Measurements from ENCODE around the gene GPI.

DNA sequence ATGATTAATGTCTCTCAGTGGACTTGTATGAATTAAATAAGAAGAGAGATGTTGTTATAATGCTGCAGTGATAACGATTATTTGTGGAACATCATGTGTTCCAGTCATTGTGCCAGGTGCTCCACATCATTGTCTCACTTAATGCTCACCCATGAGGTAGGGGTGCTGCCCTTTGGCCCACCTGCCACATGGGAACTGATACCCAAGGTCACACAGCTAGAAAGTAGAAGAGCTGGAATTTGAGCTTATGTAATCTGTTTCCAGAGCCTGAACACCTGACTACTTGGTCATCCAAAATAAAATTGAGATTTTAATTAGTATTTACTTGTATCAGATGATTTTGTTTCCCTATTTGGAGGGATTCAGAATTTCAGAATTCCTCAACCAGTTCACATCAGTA is 36.0 kb upstream of the GPI start:
- TF ChIP-seq POLR2AphosphoS5 (IDR thresholded peaks at IDR 0.05; ENCODE audit: low read depth, low read length) (no peak), TAF1 (IDR thresholded peaks at IDR 0.05; ENCODE audit: borderline replicate concordance, insufficient read depth, low read length) (no peak)
- TF ChIP-seq, protein P1, sequence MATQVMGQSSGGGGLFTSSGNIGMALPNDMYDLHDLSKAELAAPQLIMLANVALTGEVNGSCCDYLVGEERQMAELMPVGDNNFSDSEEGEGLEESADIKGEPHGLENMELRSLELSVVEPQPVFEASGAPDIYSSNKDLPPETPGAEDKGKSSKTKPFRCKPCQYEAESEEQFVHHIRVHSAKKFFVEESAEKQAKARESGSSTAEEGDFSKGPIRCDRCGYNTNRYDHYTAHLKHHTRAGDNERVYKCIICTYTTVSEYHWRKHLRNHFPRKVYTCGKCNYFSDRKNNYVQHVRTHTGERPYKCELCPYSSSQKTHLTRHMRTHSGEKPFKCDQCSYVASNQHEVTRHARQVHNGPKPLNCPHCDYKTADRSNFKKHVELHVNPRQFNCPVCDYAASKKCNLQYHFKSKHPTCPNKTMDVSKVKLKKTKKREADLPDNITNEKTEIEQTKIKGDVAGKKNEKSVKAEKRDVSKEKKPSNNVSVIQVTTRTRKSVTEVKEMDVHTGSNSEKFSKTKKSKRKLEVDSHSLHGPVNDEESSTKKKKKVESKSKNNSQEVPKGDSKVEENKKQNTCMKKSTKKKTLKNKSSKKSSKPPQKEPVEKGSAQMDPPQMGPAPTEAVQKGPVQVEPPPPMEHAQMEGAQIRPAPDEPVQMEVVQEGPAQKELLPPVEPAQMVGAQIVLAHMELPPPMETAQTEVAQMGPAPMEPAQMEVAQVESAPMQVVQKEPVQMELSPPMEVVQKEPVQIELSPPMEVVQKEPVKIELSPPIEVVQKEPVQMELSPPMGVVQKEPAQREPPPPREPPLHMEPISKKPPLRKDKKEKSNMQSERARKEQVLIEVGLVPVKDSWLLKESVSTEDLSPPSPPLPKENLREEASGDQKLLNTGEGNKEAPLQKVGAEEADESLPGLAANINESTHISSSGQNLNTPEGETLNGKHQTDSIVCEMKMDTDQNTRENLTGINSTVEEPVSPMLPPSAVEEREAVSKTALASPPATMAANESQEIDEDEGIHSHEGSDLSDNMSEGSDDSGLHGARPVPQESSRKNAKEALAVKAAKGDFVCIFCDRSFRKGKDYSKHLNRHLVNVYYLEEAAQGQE (IDR thresholded peaks at IDR 0.05; ENCODE audit: insufficient read depth in 1 of 2, low read depth in 2 of 2, low read length in 2 of 2): no peak
